KMS-11 (cell line): Measurements from ENCODE around the gene STARD13.

Experiments
- H2AFZ ChIP-seq: fragments of 200-600 bp; sonication (generic); 2 replicates; pipeline ENCODE4 v1.6.1; 2016; ENCODE audit warnings: antibody characterized with exemption, mixed run types, low read depth
- H3K27ac ChIP-seq: fragments of 200-600 bp; sonication (generic); 2 replicates; pipeline ENCODE4 v1.6.1; 2016; ENCODE audit warnings: mild to moderate bottlenecking, mixed run types
- H3K27me3 ChIP-seq: fragments of 200-600 bp; sonication (generic); 2 replicates; pipeline ENCODE4 v1.6.1; 2017; ENCODE audit warnings: mild to moderate bottlenecking, low read depth, mixed run types, moderate library complexity; ENCODE audit not compliant: insufficient read depth
- H3K36me3 ChIP-seq: fragments of 200-600 bp; sonication (generic); 2 replicates; pipeline ENCODE4 v1.6.1; 2017; ENCODE audit warnings: mild to moderate bottlenecking, mixed run types; ENCODE audit not compliant: insufficient read depth
- H3K4me1 ChIP-seq: fragments of 200-600 bp; sonication (generic); 2 replicates; pipeline ENCODE4 v1.6.1; 2016; ENCODE audit warnings: mild to moderate bottlenecking, low read depth, mixed run types; ENCODE audit not compliant: poor library complexity, severe bottlenecking
- H3K4me2 ChIP-seq: fragments of 200-600 bp; sonication (generic); 2 replicates; pipeline ENCODE4 v1.7.0; 2016; ENCODE audit warnings: mild to moderate bottlenecking, mixed run types
- H3K4me3 ChIP-seq: fragments of 200-600 bp; sonication (generic); IDR thresholded peaks from 2 replicates; pipeline ENCODE4 v1.6.1; 2017; ENCODE audit warnings: low read depth, low read length, mixed read lengths; ENCODE audit not compliant: insufficient read depth
- H3K79me2 ChIP-seq: fragments of 200-600 bp; sonication (generic); 2 replicates; pipeline ENCODE4 v1.6.1; 2016; ENCODE audit warnings: low read depth, mixed run types; ENCODE audit not compliant: insufficient read depth
- H3K9ac ChIP-seq: fragments of 200-600 bp; sonication (generic); 2 replicates; pipeline ENCODE4 v1.6.1; 2016; ENCODE audit warnings: mild to moderate bottlenecking, mixed run types
- H4K20me1 ChIP-seq: fragments of 200-600 bp; sonication (generic); 2 replicates; pipeline ENCODE4 v1.6.1; 2016; ENCODE audit warnings: mild to moderate bottlenecking, mixed run types; ENCODE audit not compliant: insufficient read depth
- CTCF ChIP-seq: fragments of 200-600 bp; sonication (generic); conservative IDR thresholded peaks from 2 replicates; pipeline ENCODE4 v1.6.1; 2017; ENCODE audit warnings: low read depth, mild to moderate bottlenecking, antibody characterized with exemption, low read length, moderate library complexity, mixed read lengths

Gene STARD13

DNA sequence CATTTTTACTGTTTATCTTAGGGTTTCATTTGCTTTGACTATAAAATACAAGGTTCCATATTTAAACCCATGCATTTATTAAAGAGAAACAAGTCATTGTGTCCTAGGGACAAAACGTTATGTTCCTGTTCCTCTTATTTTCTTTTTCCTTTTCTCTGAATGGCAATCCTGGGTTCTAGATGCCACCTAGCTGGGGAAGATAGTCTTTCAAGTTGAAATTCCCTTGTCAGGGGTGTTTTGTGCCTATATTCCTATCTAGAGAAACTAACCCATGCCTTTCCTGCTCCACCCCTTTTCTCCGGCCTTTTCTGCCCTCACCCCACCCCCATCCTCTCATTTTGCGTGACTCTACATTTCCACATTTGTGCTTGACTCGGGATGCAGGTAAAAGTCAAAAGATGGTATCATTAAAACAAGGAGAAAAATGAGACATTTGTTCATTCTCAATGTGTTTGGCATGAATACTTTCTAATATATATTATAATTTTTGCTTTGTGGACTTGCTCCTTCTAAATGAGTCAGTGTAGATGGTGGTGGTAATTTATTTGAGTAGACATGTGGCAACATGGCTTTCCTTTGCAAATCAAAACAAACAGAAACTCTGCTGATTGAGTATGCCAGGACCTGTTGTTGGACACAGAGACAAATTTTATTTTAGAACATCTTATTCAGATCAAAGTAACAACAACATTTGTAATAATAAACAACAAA is 26.8 kb upstream of the STARD13 start:
- H3K27ac ChIP-seq = no peak overlapping the region
- no peaks in the 10 kb centered on the region for H4K20me1 ChIP-seq
- no peak overlapping the region for H2AFZ ChIP-seq
- no peak for TF ChIP-seq CTCF
- no peaks in the 10 kb centered on the region for H3K4me1 ChIP-seq
- H3K27me3 ChIP-seq = no peaks in the 10 kb centered on the region
- no peaks in the 10 kb centered on the region for H3K79me2 ChIP-seq
- H3K36me3 ChIP-seq = no peaks in the 10 kb centered on the region
- H3K4me2 ChIP-seq = no peak overlapping the region
- H3K4me3 ChIP-seq = no peak overlapping the region
- no peak overlapping the region for H3K9ac ChIP-seq

- Histone ChIP-seq H3K9ac (no peak overlapping the region), H3K4me3 (no peak overlapping the region), H3K4me2 (no peak overlapping the region), H3K79me2 (no peaks in the 10 kb centered on the region), H2AFZ (no peak overlapping the region), H3K27ac (no peak overlapping the region), H3K27me3 (no peaks in the 10 kb centered on the region), H4K20me1 (no peaks in the 10 kb centered on the region), H3K4me1 (no peaks in the 10 kb centered on the region), H3K36me3 (no peaks in the 10 kb centered on the region)
- TF ChIP-seq CTCF = no peak
Observed at GRCh38 chr13:33311040-33311439, 25.5 kb upstream of the STARD13 start.

- no peak for TF ChIP-seq CTCF
- H2AFZ ChIP-seq = no peak overlapping the region
- no peaks in the 10 kb centered on the region for H3K36me3 ChIP-seq
- H3K9ac ChIP-seq = no peak overlapping the region
- no peaks in the 10 kb centered on the region for H3K27me3 ChIP-seq
- no peak overlapping the region for H3K4me3 ChIP-seq
- no peaks in the 10 kb centered on the region for H4K20me1 ChIP-seq
- no peaks in the 10 kb centered on the region for H3K4me1 ChIP-seq
- H3K79me2 ChIP-seq = no peaks in the 10 kb centered on the region
- H3K27ac ChIP-seq = no peak overlapping the region
- H3K4me2 ChIP-seq = no peak overlapping the region
Observed at GRCh38 chr13:33310245-33311038, 24.9 kb upstream of the STARD13 start.

DNA sequence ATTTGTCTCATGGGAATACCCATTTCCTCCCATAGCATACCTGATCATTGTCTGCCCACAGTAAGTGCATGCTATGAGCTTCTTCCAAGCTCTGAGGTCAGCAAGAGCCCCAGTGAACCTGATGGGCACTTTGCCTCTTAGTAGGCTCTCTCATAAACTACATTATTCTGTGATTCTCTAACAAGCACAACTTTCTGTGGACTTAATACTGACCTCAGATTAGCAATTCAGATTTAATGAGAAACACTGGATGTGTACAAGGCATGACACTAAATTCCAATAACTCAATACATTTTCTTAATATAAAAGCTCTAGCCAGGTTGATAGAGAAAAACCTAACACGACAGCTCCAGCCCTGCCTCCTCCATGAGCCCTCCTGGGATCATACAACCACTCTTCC is 23.3 kb upstream of the STARD13 start:
- no peak overlapping the region for H3K4me2 ChIP-seq
- H2AFZ ChIP-seq = no peak overlapping the region

More for the DNA sequence above, 23.3 kb upstream of the STARD13 start:
- no peaks in the 10 kb centered on the region for H4K20me1 ChIP-seq
- TF ChIP-seq CTCF = no peak
- no peak overlapping the region for H3K9ac ChIP-seq
- H3K36me3 ChIP-seq = no peaks in the 10 kb centered on the region
- H3K27ac ChIP-seq = no peak overlapping the region
- no peaks in the 10 kb centered on the region for H3K79me2 ChIP-seq
- H3K4me1 ChIP-seq = no peaks in the 10 kb centered on the region
- no peaks in the 10 kb centered on the region for H3K27me3 ChIP-seq
- no peak overlapping the region for H3K4me3 ChIP-seq
